ENCODE results near the gene UFD1.
A peak's percentile ranks its signal among the peaks of the same experiment; 100 is the strongest.
"Not testable (repeated sequence)": the region's sequence is repeated elsewhere in the genome, so short reads cannot be mapped to it uniquely, and the experiment has no call there.

Gene UFD1

DNA sequence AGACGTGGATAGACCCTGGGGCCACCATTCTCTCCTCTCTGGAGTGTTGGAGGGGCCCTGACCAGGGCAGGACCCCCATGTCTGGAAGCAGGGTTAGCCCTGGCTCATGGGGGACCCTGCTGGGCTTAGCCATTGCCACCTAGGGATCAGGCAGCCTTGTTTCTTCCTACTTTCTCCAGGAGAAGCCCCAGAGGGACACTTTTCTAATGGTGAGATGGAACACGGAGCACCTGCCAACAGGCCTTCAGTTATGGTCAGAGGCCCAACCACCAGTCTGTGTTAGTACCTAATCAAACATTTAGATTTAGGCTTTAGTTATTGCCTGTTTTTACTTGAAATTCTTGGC, 29.6 kb downstream of the UFD1 start:
- DNase-seq: no peak

DNA sequence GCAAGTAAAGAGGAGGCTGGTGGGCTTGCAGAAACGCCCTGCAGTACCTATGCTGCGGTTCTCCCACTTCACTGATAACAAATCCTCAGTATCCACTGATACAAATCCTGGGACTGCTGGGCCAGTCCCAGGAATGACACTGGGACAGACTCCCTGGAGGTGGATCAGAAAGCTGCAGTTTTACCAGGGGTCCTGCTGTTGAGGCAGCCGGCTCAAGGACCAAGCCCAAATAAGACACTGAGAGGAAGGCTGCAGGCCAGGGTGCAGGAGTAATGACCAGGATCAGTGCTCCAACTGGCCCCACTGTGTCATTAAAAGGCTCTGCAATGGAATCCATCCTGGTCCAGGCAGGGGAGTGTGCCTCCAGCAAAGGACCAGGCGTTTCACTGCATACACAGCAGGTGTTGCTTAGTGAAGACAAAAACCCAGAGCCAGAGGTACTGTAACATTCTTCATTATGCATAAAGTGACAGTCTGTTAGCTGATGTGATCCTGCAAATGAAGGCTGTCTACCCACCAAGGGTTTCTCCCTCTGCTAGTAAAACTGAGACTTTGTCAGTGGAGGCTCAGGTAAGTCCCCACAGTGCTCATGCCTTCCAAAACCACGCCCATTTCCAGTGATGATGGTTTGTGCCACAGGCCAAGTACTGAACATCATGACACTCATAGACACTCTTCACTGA, 30.1 kb downstream of the UFD1 start:
- no peak for DNase-seq

DNA sequence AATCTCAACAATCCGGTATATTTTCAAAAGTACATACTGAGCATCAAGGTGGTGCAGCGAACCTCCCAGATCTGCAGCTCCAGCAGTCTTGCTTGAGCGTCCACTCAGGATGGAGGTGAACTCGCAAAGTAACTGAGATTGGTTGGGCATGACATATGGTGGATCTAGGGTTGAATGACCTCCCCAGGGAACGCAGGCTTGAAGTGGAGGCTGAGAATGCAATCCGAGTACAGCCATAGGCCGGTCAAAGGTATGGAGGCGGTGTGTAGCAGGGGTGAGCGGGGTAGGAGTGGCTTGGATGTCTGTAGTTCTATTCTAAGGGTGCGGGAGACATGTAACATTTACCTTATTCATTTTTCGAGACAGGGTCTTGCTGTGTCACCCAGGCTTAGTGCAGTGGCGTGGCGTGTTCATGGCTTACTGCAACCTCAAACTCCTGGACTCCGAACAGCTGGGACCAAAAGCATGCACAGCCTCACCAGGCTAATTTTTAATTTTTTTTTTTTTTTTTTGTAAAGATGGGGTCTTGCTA, 30.9 kb downstream of the UFD1 start:
- DNase-seq: peak in 5 of 51 donors; percentile 26 to 48 (median 38)

DNA sequence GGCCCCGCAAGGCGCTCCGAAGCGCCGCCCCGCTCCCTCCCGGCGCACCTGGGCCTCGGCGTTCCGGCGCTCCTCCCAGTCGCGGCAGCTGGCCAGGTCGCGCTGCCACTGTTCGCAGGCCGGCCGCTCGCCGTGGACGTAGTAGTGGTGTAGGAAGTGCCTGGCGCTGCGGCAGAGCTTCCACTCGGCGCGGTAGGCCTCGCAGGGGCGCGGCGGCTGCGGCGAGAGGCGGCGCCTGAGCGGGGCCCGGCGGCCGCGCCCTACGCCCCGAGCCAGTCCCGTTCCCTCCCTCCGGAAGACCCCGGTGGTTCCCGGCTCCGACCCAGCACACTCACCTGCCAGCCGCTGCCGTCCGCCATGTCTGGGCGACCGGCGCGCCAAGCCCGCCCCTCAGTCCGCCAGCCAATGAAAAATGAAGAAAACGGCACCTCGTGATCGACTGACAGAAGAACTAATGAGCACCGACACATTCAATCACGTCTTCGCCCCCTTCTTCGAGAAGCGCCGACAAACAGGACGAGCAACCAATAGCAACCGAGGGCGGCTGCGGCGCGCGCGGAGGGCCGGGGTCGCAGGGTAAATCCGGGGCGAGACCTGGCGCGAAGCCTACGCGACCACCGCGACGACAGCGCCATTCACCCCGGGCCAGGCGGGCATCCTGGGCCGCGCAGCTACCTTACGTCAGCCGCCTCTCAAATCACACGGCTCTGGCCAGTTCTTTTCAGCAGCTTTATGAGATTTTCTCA, 31.5 kb downstream of the UFD1 start, which contains the start of gene C22orf39:
C22orf39 (minus strand) TSS at position 382 of the 746 bp plus-strand sequence; CDS start at position 359, 23 bp downstream.
- DNase-seq: peak; percentile 36 to 97 (median 88)

DNA sequence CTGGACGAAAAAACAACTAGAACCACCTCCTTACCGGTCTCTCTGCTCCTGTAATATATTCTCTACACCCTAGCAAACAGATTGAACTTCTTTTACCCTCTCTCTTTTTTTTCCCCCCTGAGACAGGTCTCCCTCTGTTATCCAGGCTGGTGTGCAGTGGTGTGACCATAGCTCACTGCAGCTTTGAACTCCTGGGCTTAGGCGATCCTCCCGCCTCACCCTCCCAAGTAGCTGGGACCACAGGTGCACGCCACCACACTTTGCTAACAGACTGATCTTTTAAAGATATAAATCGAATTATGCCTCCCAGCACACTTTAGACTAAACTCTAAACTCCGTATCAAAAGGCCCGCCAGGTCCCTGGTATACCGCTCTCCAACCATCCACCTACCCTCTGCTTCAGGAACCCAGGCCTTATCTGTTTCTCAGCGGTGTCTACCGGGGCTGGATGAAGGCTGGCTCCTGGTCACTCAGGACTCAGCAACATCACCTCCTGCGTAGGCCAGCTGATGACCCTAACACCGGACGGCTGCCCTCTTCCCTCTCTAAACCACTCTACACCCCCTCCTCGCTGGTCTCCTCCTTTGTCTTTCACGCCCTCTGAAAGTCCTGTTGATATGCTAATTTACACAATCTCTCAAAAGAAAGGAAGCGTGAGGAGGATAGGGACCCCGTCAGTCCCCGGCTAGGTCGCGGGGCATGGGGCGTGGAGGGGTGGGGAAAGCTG, 32.2 kb downstream of the UFD1 start:
- DNase-seq: peak in 1 of 51 donors; percentile 30

DNA sequence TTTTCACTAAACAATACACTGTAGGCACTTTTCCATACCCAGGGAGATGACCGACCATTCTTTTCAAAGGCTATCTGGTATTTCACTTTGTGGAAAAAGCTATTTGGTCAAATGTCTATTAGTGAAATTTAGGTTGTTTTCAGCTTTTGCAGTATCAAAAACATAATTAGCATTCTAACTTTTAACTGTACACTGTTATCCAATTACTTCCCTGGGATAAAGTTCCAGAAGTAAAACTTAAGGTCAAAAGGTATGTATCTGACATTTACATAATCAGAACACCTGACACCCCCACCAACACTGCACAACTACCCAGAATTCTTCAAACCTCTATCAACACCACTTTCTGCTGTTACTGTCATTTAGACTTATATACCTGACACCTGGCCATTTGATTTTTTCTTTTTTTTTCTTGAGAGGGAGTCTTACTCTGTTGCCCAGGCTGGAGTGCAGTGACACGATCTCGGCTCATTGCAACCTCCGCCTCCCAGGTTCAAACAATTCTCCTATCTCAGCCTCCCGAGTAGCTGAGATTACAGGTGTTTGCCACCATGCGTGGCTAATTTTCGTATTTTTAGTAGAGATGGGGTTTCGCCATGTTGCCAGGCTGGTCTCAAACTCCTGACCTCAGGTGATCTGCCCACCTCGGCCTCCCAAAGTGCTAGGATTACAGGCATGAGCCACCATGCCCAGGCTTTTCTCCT, 33.6 kb downstream of the UFD1 start:
- DNase-seq: not testable (repeated sequence)

DNA sequence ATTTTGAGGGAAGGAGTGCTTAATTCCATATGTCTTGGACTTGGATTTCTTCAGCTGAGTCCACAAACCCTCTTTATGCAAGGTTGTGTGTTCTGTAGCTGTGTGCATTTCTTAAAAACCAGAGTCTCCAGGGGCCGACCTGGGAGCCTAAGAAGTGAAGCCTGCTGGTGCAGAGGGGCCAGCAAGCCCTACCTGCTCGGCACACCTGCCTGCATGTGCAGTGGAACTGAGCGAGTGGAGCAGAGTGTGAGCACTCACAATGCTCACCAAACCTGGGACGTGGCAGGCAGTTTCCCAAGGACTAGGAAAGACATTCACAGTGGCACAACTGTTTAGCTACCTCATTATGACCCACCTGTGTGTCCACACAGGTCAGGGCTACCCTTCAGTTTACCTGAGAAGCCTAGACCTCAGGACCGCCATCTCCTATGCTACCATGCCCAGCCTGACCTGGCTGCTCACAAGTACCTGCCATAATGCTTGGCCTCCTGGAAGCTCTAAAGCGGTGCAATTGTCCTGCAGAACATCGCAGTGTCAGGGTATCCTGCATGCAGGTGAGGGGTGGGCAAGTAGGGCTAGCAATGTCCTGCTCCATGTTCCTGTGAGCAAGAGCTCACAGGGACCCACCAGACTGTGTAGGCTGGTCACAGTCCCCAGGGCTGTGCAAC, 35.3 kb downstream of the UFD1 start:
- DNase-seq: no peak

DNA sequence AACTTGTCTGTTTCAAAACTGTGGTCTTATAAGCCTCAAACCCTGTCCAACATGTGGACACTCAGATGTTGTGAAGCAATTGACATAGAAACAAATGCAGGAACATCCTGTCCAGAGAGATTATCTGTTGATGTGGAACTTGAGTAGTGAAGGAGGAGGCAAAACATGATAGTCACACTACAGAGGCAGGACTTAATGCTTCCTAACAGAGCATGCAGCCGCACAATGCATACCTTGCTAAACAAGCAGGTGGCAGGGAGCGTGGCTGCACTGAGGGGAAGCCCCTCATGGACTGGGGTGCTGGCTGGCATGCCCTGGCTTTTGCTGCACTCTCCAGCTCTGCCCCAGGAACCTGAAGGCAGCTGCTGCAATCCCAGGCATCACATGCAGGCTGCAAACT, 36.8 kb downstream of the UFD1 start:
- DNase-seq: no peak

DNA sequence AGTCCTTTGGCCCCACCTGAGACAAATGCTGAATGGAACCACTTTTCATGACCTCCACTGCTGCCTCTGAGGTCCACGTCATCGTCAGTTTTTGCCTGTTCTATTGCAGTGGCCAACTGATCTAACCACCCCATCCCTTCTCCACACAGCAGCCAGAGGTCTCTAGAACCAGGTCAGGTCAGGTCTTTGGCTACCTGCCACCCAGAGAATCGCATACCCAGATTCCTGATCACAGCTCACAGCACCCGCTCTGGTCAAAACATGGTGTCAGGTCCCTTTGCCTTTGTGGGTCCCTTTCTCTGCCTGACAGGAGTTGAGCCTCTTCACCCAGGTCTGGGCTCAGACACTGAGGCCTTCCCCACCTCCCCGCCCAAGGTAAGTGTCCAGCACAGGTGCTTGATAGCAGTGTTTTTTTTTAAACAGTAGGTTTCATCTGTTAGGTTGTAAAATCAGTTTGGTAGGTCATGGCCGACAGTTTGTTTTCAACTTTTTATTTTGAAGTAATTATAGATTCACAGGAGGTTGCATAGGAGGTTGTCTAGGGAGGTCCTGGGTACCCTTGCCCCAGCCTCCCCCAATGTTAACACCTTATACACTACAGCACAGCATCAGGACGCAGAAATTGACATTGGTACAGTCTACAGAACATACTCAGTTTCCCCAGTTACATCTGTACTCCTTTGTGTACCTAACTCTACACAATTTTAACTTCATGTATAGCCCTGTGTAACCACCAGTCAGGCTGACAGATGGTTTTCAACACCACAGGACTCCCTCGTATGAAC, 38.4 kb downstream of the UFD1 start:
- DNase-seq: no peak

DNA sequence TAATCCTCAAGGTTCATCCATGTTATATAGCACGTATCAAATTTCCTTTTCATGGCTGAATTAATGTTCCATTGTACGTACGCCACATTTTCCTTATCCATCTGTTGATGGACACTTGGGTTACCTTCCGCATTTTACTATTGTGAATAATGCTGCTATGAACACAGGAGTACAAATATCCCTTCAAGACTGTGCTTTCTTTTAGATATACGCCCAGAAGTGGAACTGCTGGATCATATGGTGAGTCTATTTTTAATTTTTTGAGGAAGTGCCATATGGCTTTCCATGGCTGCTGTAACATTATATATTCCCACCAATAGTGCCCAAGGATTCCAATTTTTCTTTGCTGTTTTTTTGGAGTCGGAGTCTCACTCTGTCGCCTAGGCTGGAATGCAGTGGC, 40.7 kb downstream of the UFD1 start:
- no peak for DNase-seq

DNA sequence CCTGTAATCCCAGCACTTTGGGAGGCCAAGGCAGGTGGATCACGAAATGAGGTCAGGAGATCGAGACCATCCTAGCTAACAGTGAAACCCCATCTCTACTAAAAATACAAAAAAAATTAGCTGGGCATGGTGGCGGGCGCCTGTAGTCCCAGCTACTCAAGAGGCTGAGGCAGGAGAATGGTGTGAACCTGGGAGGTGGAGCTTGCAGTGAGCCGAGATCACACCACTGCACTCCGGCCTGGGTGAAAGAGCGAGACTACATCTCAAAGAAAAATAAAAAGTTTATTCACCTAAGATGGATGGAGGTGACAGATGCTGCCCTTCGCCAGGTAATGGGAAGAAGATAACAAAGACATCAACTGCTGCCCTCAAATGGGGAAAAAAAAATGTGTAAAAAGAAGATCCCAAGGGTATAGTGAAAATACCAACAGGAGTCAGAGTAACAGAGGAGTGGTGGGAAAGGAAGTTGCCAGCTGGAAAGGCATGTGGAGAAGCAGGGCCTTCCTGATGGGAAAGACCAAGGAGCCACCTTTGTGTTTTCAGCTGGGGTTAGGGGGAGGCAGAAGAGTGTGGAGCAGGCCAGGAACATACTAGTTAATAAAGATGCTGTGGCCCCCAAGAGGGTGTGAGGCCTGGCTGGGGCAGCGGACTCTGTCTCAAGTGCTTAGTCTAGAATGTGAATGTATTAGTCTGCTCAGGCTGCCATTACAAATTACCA, 42.4 kb downstream of the UFD1 start:
- DNase-seq: not testable (repeated sequence)

DNA sequence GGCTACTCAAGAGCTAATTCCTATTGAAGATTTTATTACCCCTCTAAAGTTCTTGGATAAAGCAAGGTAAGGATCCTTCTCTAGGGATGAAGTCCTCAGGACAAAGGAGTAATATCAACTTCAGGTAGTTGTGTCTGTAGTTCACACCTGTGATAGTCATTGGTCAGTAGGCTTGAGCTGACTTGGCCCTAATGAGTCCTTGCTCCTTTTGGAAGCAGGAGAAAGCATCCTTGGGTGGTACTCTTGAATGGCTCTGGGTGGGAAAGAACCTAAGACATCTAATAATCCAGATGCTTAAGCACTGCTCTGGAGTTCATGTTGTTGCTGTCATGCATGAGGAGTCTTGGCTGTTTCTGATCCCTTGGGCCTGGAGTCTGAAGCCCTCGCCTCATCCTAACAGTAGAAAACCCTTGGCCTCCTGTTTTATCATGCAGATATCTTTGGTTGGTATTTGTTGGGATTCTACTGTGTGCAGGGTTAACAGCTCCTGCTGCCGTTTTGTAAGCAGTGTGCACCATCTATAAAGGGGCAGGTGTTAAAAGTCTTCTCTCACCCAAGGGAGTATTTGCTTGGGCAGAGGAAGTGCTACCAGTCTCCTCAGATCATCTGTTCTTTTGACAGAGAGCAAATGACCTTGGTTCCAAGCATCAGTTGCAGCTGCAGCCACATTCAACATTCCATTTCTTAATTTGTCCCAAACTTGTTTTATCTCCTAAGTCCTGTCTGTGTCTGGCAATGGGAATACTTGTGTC, 44.0 kb downstream of the UFD1 start:
- DNase-seq: no peak

DNA sequence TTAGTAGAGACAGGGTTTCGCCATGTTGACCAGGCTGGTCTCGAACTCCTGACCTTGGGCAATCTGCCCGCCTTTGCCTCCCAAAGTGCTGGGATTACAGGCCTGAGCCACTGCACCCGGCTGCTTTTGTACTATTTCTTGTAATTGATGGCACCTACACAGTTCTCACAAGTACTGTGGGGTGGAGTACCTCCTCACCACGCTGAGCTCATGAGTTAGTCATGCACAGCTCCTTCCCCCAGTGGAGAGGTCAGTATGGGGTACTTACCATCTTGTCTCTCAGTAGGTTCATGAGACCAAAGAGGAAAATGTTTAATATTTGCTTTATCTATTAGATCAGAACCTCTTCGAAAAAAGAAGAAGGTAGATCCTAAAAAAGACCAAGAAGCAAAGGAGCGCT, 44.6 kb downstream of the UFD1 start:
- no peak for DNase-seq

DNA sequence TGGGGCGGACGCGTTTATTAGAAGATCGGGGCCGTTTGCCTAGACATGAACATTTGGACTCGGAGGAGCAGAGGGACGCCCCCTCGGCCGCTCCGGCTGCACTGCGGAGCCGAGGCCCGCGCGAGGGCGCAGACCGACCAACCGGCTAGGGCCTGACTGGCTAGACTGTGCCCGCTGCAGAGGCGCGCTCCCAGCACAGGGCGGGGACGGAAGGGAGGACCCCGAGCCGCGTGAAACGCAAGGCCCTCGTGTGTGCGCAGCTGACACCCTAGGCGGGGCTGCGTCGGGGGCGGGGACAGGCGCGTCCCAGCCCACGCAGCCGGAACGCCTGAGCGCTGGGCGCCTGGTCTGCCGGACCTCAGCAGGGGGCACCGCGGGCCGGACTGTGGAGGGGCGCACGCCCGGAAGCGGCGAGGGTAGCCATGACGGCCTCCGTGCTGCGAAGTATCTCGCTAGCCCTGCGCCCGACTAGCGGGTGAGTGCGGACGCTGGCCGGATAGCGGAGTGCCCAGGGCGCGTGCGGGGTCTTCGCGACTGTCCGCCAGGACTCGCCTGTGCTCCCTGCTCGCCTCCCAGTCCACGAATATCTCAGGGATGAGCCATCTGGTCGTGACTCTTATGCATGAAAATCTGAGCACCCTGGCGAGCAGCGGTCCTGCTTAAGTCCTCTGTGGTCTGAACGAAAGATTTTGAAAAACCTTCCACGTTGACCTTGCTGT, 46.7 kb downstream of the UFD1 start, which contains the start of gene MRPL40:
MRPL40 (plus strand) TSS at position 413 of the 719 bp plus-strand sequence; CDS start at position 423, 10 bp downstream.
- peak; percentile 52 to 97 (median 92) for DNase-seq

DNA sequence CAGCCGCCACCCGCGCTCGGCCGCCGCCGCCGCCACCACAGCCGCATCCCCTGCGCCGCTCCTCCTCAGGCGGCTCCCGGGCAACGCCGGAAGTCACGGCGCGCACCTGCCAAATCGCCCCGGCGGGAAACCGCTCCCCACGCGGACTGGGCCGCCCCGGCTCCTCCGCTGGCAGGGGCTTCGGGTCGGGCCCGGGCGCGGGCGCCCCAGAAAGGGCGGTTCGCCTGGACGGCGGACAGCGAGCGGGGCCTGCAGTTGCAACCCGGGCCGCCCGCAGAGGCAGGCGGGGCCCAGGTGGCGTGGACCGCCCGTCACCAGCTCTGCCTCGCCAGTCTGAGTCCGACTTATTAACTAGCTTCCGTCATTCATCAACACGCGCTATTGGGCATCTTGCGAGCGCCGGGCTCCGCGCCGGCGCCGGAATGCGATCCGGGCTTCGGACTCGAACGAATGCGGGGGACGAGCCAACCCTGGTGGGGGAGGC, 47.3 kb downstream of the UFD1 start, which contains the start of gene HIRA:
HIRA (minus strand) TSS at position 85 of the 484 bp plus-strand sequence. CDS start 257 bp downstream, outside the sequence.
- peak in 50 of 51 donors; percentile 27 to 94 (median 76) for DNase-seq

DNA sequence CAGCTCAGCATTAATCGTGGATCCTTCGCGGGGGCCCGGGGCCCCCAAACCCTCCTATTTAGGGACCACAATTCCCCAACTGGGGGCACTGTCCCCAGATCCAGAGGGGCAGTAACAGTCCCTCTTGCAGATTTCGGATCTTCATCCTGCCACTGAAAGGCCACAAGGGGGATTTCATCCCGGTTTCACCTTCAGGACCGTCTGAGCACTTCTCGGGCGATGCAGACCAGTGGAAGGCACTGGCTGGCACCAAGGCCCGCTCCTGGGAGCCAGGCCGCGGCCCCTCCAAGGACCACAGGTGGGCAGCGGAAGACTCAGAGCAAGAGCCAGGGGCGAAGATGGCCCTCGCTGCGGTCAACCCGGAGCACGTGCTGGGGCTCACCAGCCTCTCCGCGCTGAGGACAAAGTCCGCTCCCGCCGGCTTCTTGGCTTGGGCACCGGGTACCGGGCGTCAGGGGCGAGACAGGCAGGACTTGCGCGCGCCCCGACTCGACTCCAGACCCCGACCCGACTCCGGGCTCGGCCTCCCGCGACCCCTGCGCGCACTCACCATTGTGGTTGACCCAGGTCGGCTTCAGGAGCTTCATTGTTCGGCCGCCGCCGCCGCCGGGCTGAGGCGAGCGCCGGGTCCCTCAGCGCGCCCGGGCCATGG, 48.0 kb downstream of the UFD1 start:
- DNase-seq: peak in 11 of 51 donors; percentile 8 to 38 (median 25)
